HG03378 (cell line): Measurements from ENCODE around the gene EPB41L1.

Experiments
- ATAC-seq: cut with Tn5 transposase; IDR thresholded peaks from one replicate; pipeline ENCODE4 v1.9.1; 2021; ENCODE audit warnings: mild to moderate bottlenecking, moderate library complexity; ENCODE audit not compliant: unreplicated experiment

The EPB41L1 gene

GRCh38 chr20:36218380-36219064 is 64.0 kb downstream of the EPB41L1 start:
- no peak for ATAC-seq

- no peak for ATAC-seq
These were observed 65.2 kb downstream of the EPB41L1 start for GRCh38 chr20:36219671-36220220.

GRCh38 chr20:36225666-36226065 is 71.1 kb downstream of the EPB41L1 start:
- ATAC-seq = no peak

GRCh38 chr20:36228770-36229169 is 74.2 kb downstream of the EPB41L1 start:
- no peak for ATAC-seq

GRCh38 chr20:36230019-36230418 is 75.5 kb downstream of the EPB41L1 start:
- ATAC-seq = no peak

GRCh38 chr20:36231331-36231730 is 76.8 kb downstream of the EPB41L1 start:
- no peak for ATAC-seq

- ATAC-seq = no peak
These were observed 80.3 kb downstream of the EPB41L1 start for GRCh38 chr20:36234771-36235320.

- ATAC-seq = no peak
These were observed 81.6 kb downstream of the EPB41L1 start, which contains the start of gene AAR2 for GRCh38 chr20:36235892-36236785. AAR2 (plus strand) TSS chr20:36236478; CDS start chr20:36239869, 3,391 bp downstream.

GRCh38 chr20:36236786-36237121 is 82.2 kb downstream of the EPB41L1 start:
- no peak for ATAC-seq

GRCh38 chr20:36237477-36237876 is 82.9 kb downstream of the EPB41L1 start:
- ATAC-seq = no peak

- ATAC-seq = no peak
These were observed 83.6 kb downstream of the EPB41L1 start for GRCh38 chr20:36238153-36238552.

- no peak for ATAC-seq
These were observed 84.2 kb downstream of the EPB41L1 start for GRCh38 chr20:36238760-36239159.

GRCh38 chr20:36240076-36240475 is 85.5 kb downstream of the EPB41L1 start:
- no peak for ATAC-seq

GRCh38 chr20:36241678-36242077 is 87.1 kb downstream of the EPB41L1 start:
- ATAC-seq = no peak

- ATAC-seq = no peak
These were observed 89.2 kb downstream of the EPB41L1 start for GRCh38 chr20:36243726-36244125.

GRCh38 chr20:36246401-36246800 is 91.9 kb downstream of the EPB41L1 start:
- ATAC-seq = no peak

GRCh38 chr20:36248836-36249235 is 94.3 kb downstream of the EPB41L1 start:
- ATAC-seq = no peak

- ATAC-seq = no peak
These were observed 94.9 kb downstream of the EPB41L1 start for GRCh38 chr20:36249450-36249849.

GRCh38 chr20:36251426-36251825 is 96.9 kb downstream of the EPB41L1 start:
- ATAC-seq = no peak

- ATAC-seq = no peak
These were observed 98.0 kb downstream of the EPB41L1 start for GRCh38 chr20:36252511-36252910.

- no peak for ATAC-seq
These were observed 98.5 kb downstream of the EPB41L1 start for GRCh38 chr20:36253036-36253435.

GRCh38 chr20:36254076-36254475 is 99.5 kb downstream of the EPB41L1 start:
- no peak for ATAC-seq
